Sciatic nerve (tissue), 2 donors: ENCODE data around the gene SLC17A8. TPM values are rescaled to one million over a fixed set of nuclear protein-coding genes. Genes with fewer than 3 reads are reported as not detected.
"Not testable (repeated sequence)": the region's sequence is repeated elsewhere in the genome, so short reads cannot be mapped to it uniquely, and the experiment has no call there.

ENCODE experiments used
- ATAC-seq: fragments of 200-7000 bp; cut with Tn5 transposase; one replicate; pipeline ENCODE4 v1.9.1; 2020; ENCODE audit warnings: mild to moderate bottlenecking, moderate library complexity
- DNase-seq: peaks from one replicate; pipeline ENCODE4 v3.0.0-alpha.2; 2020; ENCODE audit warnings: low spot score
- intact Hi-C: fragments of 100-400 bp; cut with DNase I; formaldehyde crosslinking; loops from one replicate; pipeline ENCODE4 v1.14.2; 2022
- total RNA-seq: library from RNA; stranded (reverse); fragmentation: NEBNext Ultra II Directional; extraction: Animal tissue kit (Norgen Biotek cat#: 25700); gene quantifications from one replicate; pipeline ENCODE4 v1.2.1, GENCODE V29; 2021
- donor health status: DM: no; HTN: no; CAD: no.
- donor health status: DM: no; HTN: no; CAD: no.

The SLC17A8 gene
- total RNA-seq = not detected

DNA sequence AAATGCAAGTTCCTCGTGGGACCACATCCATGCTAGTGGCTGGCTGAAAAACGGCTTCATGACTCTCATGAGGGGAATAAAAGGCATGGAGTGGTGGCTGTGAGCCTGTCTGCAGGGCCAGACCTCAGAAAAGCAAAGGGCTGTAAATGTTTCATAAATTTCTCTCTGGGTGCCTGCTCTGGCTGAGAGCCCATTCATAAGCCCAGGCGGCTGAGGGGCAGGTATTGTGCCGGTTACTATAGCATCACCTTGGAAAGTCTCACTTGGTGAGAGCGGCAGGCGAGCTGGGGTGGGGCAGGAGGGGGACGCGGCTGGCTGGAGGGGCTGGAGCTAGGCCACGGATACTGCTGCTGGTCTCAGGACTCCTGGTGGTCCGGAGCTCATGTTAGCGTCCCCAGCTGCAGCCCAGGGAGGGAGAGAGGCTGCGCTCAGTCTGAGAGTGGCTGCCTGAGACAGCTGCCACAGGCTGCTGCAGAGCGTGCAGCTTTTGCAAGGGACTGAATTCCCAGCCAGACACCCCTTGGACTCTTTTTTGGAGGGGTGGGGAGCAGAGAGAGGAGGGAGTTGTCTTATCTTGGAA, at the start of gene SLC17A8:
Gene SLC17A8, plus strand, starts transcription at position 431 of the 580 bp plus-strand sequence. CDS start 318 bp downstream, outside the sequence.
- ATAC-seq = peak; percentile 34
- no peak for DNase-seq
- intact Hi-C loops = loop anchor here (10.0 kb wide), 1 partner anchor 378 kb away; no protein-coding TSS in a partner anchor

DNA sequence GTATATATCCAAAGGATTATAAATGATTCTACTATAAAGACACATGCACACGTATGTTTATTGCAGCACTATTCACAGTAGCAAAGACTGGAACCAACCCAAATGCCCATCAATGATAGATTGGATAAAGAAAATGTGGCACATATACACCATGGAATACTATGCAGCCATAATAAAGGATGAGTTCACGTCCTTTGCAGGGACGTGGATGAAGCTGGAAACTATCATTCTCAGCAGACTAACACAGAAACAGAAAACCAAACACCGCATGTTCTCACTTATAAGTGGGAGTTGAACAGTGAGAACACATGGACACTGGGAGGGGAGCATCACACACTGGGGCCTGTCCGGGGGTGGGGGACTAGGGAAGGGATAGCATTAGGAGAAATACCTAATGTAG, 48.7 kb upstream of the SLC17A8 start:
- intact Hi-C loops, ATAC-seq, DNase-seq: not testable (repeated sequence)

DNA sequence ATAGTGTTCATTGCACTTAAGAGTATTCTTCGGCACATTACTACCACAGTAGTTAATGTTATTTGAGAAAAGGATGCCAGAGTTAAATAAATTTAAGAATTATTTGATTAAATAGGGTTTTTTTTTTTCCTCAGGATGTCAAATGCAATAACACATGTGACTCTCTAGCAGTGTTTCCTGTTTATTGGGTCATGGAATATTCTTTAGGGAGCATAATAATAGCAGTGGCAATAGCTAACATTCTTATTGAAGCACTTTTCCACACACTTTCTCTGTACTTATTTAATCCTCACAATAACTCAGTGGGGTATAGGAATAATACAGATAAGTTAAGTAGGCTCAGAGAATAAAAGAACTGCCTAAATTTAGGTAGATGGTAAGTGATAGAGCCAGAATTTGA, 45.6 kb upstream of the SLC17A8 start:
- DNase-seq (no peak), ATAC-seq (no peak)
- intact Hi-C loops = no loop called here

DNA sequence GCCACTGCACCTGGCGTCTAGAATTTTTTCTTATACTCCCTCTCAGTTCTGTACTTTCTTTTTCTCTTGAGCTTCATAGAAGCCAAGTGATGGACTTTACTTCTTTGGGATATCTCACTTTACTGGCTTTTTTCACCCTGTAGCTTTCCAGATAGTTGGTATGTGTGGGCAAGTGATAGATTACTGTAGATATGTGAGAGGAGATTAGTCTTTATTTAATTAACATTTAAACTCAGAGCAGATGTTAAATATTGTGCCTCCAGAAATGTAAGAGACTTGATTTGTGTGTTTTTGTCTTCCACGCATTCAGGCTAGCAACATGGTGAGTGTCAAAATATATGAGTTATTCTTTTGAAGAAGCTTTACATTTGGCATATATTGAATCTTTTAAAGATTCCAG, 39.5 kb upstream of the SLC17A8 start:
- DNase-seq (no peak), ATAC-seq (no peak)
- intact Hi-C loops = no loop called here

DNA sequence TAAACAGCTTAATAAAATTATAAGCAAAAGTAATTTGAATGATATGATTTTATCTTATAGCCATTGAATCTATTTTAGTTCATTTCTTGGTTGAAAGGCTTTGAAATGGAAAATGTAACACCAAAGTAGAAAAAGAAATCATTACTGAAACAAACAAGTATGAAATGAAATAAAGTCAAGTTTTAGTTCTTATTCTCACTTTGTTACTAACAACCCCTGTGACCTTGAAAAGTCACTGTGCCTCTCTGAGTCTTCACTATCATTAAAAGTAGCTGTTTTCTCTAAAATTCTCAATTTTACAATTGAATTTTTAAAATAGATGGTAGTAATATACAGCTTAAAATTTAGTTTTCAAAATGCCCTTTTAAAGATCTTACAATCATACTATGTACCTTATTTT, 32.4 kb upstream of the SLC17A8 start:
- DNase-seq (no peak), ATAC-seq (no peak)
- intact Hi-C loops = no loop called here

DNA sequence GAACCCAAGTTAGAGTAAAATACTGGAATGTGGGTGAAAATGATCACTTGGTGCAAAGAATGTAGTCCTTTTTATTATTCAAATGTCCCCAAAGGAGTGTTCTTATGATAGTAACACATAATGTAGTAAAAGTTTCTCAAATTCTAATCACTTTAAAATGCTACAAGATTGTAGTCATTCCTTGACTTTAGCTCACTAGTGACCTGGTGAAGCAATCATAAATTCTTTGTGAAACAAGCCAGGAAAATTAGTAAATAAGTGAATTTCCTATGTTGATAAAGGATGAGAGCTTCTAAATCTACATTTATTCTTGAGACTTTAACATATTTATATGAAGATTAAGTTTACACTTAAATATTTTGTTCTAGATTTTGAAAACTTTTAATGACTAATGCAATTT, 30.7 kb upstream of the SLC17A8 start:
- no peak for DNase-seq
- intact Hi-C loops = no loop called here
- ATAC-seq = no peak

DNA sequence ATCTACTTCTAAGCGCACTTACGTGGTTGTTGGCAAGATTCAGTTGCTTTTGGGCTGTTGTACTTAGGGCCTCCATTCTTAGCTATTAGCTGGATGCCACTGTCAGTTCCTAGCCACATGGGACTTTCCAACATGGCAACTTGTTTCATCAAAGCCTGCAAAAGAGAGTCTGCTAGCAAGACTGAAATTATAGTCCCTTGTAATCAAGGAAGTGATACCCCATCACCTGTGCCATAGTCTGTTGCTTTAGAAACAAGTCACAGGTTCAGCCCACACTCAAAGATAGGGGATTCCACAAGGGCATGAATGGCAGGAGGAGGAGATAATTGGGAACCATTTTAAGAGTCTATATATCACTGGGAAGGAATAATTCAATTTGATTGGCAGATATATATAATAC, 27.1 kb upstream of the SLC17A8 start:
- ATAC-seq (no peak), DNase-seq (no peak)
- intact Hi-C loops = no loop called here

DNA sequence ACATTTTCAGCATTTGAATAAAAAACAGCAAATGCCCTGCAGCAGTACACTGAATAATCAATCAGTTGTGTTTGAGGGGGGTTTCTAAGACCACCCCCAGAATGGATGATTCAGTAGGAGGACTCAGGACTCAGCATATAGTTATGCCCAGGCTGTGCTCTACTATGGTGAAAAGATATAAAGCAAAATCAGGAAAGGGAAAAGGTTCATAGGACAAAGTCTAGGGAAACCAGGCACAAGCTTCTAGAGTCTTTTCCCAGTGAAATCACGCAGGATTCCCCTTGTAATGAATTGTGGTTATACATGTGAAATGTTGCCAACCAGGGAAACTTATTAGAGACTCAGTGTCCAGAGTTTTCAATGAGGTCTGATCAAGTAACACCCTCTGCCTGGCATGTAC, 25.0 kb upstream of the SLC17A8 start:
- ATAC-seq (no peak), DNase-seq (no peak)
- intact Hi-C loops = no loop called here

DNA sequence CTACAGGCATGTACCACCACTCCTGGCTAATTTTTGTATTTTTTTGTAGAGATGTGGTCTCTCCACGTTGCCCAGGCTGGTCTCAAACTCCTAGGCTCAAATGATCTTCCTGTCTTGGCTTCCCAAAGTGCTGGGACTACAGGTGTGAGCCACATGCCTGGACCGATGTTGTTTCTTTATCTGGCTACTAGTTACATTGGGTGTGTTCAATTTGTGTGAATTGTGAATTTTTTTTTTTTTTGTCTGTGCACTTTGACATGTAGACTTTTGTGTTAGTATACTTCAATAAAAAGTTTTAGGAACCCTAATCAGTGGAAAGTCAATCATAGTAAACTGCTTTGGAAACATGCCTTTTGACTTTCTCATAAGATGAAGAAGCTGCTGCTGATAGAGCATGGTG, 24.0 kb upstream of the SLC17A8 start:
- intact Hi-C loops = no loop called here
- ATAC-seq (no peak), DNase-seq (no peak)

DNA sequence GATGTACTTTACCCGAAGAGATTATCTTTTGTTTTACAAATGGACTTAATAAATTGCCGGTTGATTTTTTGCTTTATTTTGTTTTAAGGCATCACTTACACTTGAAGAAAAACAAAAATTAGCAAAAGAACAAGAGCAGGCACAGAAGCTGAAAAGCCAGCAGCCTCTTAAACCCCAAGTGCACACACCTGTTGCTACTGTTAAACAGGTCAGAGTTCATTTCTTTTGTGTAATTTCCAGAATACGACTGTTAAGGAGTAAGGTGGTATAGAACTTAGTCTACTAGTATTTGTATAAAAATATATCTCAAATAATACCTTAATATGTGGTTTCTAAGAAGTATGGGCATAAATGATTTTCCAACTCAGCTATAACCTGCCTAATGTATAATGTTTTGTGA, 19.6 kb upstream of the SLC17A8 start:
- ATAC-seq (no peak), DNase-seq (no peak)
- intact Hi-C loops = no loop called here

DNA sequence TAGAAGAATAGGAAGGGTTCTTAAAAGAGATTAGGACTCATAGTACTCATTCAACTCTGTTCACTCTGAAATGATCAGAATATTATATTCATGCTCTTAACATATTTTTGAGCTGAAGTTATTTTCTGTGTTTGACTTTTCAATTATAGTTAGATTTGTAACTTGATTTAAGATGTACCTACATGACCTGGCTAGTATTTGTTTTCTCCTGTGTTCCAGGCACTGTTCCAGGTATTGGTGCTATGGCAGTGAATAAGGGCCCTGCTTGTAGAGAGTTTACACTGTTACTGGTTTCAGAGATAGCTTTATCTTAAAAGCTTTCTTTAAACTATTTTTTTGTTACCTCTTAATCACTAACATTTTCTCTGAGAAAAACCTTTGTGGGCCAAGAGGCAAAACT, 19.1 kb upstream of the SLC17A8 start:
- intact Hi-C loops = no loop called here
- ATAC-seq (no peak), DNase-seq (no peak)

DNA sequence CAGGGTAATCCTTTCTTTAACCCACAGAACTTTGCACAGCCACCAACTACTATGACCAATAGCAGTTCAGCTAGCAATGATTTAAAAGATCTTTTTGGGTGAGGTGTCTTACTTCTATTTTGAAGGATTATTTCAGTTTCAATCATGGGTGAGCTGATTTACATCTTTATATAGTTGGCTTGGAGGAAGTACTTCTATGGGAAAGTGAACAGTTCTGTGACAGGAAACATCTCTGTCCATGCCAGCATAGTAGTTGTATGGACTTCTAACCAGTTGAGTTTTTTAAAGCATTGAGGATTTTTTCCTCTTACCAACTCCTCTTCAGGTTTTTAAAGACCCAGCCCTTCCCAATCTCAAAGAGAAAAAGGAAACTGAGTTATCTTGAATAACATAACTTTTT, 17.8 kb upstream of the SLC17A8 start:
- ATAC-seq = no peak
- intact Hi-C loops = no loop called here
- no peak for DNase-seq

DNA sequence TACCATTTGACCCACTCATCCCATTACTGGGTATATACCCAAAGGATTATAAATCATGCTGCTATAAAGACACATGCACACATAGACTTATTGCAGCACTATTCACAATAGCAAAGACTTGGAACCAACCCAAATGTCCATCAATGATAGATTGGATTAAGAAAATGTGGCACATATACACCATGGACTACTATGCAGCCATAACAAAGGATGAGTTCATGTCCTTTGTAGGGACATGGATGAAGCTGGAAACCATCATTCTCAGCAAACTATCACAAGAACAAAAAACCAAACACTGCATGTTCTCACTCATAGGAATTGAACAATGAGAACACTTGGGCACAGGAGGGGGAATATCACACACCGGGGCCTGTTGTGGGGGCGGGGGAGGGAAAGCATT, 14.0 kb upstream of the SLC17A8 start:
- DNase-seq, intact Hi-C loops, ATAC-seq: not testable (repeated sequence)

DNA sequence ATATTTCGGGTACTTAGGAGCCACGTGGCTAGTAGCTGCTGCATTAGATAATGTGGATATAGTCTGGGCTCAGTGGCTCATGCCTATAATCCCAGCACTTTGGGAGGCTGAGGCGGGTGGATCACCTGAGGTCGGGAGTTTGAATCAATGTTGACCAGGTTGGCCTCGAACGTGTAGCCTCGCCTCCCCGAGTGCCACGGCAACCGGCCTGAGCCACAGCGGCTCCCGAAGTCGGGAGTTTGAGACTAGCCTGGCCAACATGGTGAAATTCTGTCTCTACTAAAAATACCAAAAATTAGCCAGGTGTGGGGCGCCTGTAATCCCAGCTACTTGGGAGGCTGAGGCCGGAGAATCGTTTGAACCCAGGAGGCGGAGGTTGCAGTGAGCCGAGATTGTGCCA, 12.5 kb upstream of the SLC17A8 start:
- ATAC-seq, intact Hi-C loops, DNase-seq: not testable (repeated sequence)

DNA sequence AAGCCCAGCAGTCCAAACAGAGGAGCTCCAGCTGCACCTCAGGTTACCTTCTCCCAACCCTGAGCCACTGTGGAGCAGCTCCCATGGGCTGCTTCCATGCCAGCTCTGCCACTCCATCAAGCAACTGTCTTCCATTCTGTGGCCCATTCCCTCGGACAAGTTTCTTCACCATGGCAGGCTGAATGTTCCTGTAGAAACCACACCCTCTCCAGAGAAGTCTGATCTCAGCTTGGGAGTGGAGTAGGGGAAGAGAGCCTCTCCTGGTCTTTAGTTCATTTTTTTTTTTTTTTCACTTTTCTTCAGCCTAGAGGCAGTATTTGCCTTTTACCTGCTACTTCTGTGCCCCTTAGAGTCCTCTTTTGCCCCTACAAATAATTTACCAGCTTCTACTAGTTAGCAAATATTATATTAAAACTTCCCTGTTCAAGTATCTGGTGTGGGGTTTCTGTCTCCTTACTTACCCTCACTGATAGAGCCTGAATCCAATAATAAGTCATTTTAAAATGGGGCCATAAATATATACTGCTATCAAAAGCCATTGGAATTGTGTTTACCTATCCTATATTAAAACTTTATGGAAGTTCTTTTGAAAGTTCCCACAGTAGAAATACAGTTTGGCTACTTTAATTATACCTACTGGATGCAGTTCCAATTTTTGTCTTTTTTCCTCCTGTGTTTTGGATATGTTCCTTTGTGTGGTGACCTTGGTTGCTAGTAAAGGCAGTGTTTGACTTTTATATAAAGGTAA, 11.7 kb upstream of the SLC17A8 start:
- ATAC-seq = no peak
- intact Hi-C loops = no loop called here
- no peak for DNase-seq

DNA sequence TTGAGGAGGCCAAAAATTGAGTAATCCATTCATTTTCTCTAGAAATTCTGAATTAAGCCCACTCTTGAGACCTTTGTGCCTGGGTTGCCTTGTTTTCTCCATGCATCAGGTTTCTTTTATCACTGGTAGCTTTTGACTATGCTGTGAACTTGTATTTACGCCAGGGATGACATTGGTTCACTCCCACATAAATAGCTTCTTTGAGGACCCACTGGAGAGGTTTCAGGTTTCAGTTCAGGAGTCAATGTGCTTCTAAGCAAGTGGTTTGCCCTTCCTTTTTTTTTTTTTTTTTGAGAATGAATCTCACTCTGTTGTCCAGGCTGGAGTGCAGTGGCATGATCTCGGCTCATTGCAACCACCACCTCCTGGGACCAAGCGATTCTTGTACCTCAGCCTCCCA, 10.2 kb upstream of the SLC17A8 start:
- intact Hi-C loops = no loop called here
- DNase-seq (no peak), ATAC-seq (no peak)

DNA sequence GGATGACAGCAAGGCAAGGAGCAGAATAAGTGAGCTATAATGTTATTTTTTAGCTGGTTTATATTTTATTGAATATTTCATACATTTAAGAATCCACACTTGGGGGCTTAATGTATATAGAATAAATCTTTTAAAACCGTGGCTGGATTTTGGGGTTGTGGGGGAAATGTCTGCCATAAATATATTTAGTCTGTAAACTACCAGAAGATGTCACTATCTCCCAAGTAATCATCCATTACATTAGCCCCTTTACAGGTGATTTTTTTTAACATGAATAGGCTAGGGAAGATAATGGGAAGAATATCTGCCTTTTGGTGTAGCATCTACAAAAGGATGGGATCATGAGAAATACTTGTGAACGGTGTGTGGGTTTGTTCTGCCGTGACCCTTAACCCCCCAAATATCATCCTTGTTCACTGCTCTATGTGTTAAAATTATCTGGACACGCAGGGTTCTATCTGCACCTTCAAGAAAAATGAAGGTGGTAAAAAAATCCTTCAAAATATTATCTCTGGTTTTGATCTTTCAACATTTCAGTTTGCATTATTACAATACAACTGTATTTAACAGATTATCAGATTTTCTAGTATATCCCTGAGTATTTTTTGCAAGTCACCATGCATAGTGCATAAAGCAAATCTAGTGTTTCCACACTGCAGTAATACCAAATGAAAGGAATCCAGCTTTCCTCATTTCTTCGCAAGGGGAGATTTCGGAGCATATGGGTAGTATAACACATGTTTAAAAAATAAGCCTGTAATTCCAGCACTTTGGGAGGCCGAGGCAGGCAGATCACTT, 8.0 kb upstream of the SLC17A8 start:
- ATAC-seq = peak; percentile 53

DNA sequence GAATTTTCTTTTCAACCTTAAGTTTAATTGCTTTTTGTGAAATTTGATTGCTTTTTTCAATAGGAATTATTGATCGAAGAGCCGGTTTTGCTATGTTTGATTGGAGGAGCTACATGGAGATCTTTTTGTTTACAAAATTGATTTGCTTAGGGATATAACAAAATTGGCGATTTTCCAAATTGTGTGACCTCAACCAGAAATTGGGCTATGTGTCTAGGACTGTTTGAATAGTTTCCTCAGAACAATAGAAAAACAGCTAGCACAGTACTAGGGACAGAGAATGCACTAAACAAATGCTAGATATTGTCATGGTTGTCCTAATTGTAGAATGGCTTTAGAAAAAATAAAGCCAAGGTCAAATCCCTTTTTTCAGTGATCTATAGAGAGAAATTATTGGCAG, 2.4 kb downstream of the SLC17A8 start:
- DNase-seq (no peak), ATAC-seq (no peak)
- intact Hi-C loops = loop anchor here (10.0 kb wide), 1 partner anchor 376 kb away; no protein-coding TSS in a partner anchor

More for the DNA sequence above, 8.0 kb upstream of the SLC17A8 start:
- no peak for DNase-seq
- intact Hi-C loops = no loop called here

DNA sequence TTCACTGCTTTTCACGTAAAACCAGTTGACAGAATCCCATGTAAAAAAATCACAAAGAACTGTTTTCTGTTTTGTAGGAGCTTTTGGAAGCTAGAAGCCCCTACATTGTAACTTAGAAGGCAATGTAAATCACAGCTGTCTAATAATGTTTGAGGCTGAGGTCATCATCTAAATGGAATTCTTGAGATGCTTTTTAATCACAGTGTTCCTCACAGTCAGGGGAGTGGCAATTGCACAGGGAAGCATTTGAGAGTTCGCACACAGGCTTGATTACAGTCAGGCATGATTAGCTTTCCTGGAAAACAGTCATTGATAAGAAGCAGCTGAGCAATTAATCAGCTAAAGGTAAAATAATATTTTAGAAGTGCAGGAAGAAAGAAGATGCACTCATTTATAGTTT, 2.9 kb downstream of the SLC17A8 start:
- DNase-seq (no peak), ATAC-seq (no peak)
- intact Hi-C loops = loop anchor here (10.0 kb wide), 1 partner anchor 375 kb away; no protein-coding TSS in a partner anchor

DNA sequence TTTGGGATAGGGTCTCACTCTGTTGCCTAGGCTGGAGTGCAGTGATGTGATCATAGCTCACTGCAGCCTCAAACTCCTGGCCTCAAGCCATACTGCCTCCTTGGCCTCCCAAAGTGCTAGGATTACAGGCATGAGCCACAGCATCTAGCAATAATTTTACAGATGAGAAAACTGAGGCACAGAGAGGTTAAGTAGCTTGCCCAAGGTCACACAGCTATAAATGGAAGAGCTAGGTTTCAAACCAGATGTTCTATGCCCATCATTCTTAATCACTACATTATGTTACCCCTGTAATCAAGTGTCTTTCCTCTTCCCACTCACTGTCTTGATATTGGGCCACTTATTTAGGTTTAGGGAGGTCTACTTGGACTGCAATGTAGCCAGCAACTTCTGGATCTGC, 3.6 kb downstream of the SLC17A8 start:
- DNase-seq (no peak), ATAC-seq (no peak)
- intact Hi-C loops = no loop called here
